ENCODE measurements around the gene FAM120C.
A peak's percentile ranks its signal among the peaks of the same experiment; 100 is the strongest.

The FAM120C gene

GRCh38 chrX:54178100-54178940, 4.7 kb downstream of the FAM120C start:
- H3K36me3 Mint-ChIP-seq = peaks cover 31 to 39% of the 10 kb centered on the region in 2 donors
- no peaks in the 10 kb centered on the region for H3K9me3 Mint-ChIP-seq
- peaks cover 30 to 57% of the 10 kb centered on the region in 2 donors for H3K4me1 Mint-ChIP-seq
- H3K27me3 Mint-ChIP-seq = no peaks in the 10 kb centered on the region
- H3K4me3 Mint-ChIP-seq = peak overlapping the region in 1 of 2 donors; percentile 47
- H3K27ac Mint-ChIP-seq = no peak overlapping the region
- no peak for ATAC-seq (replicated peaks)
- no peak for DNase-seq

DNA sequence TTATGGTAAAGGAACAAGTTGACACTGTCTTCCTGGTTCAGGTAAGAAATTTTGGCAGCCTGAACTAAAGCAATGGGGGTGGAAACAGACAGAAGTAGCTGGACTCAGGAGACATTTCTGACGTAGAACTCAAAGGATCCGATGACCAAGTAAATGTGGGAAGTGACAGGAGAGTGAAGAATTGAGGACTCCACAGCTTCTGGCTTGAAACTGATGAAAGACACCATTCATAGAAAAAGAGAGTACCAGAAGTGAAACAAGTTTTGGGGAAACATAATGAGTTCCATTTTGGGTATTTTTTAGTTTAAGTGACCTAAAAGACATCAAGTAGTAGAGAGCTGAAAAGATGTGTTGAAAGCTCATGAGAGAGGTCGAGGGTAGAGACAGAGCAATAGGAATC, 5.7 kb downstream of the FAM120C start:
- no peak for DNase-seq
- peaks cover 30 to 57% of the 10 kb centered on the region in 2 donors for H3K4me1 Mint-ChIP-seq
- no peak overlapping the region for H3K4me3 Mint-ChIP-seq
- ATAC-seq (replicated peaks) = no peak
- H3K27ac Mint-ChIP-seq = no peak overlapping the region
- H3K27me3 Mint-ChIP-seq = no peaks in the 10 kb centered on the region
- H3K36me3 Mint-ChIP-seq = peaks cover 31 to 39% of the 10 kb centered on the region in 2 donors
- H3K9me3 Mint-ChIP-seq = no peaks in the 10 kb centered on the region

DNA sequence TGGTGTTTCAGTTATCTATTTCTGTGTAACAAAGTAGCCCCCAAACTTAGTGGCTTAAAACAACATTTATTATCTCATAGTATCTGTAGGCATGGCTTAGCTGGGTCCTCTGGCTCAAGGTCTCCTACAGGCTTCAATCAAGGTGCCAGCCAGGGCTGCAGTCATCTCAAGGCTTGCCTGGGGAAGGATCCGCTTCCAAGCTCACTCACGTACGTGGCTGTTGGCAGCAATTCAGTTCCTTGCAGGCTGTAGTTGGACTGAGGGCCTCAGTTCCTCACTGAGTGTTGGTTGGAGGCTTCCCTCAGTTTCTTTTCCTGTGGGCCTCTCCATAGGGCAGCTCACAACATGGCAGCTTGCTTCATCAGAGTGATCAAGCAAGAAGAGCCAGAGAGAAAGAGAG, 9.3 kb downstream of the FAM120C start:
- Mint-ChIP-seq H3K4me1 (peaks cover 16 to 24% of the 10 kb centered on the region in 2 donors), H3K9me3 (no peaks in the 10 kb centered on the region)
- ATAC-seq (replicated peaks) = no peak

DNA sequence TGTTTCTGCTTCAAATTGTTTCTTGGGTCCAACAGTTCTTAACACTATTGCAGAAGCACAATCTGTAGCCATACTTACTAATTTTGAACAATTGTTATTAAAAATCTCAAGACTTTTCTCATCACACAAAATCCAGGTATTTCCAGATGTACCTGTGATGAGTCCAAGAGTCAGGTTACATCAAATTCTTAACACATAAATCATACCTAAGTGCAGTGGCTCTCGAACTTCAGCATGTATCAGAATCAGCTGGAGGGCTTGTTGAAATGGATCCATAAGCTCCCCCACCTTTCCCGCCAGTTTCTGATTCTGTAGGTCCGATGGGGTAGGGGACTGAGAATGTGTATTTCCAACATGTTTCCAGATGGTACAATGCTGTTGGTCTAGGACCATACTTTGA, 10.6 kb downstream of the FAM120C start:
- H3K36me3 Mint-ChIP-seq = peaks cover 12 to 21% of the 10 kb centered on the region in 2 donors
- no peak for ATAC-seq (replicated peaks)
- no peak overlapping the region for H3K4me3 Mint-ChIP-seq
- H3K27me3 Mint-ChIP-seq = no peaks in the 10 kb centered on the region
- H3K9me3 Mint-ChIP-seq = no peaks in the 10 kb centered on the region
- peaks cover 12 to 17% of the 10 kb centered on the region in 2 donors for H3K4me1 Mint-ChIP-seq
- H3K27ac Mint-ChIP-seq = no peak overlapping the region
- DNase-seq = no peak

More for the DNA sequence above, 9.3 kb downstream of the FAM120C start:
- peaks cover 16 to 26% of the 10 kb centered on the region in 2 donors for H3K36me3 Mint-ChIP-seq
- DNase-seq = no peak
- H3K27ac Mint-ChIP-seq = no peak overlapping the region
- H3K4me3 Mint-ChIP-seq = no peak overlapping the region
- H3K27me3 Mint-ChIP-seq = no peaks in the 10 kb centered on the region

- Mint-ChIP-seq H3K27me3 (no peaks in the 10 kb centered on the region), H3K9me3 (no peaks in the 10 kb centered on the region), H3K27ac (no peak overlapping the region), H3K36me3 (peaks cover 4 to 16% of the 10 kb centered on the region in 2 donors), H3K4me3 (no peak overlapping the region), H3K4me1 (peaks cover 4 to 9% of the 10 kb centered on the region in 2 donors)
- no peak for ATAC-seq (replicated peaks)
- no peak for DNase-seq
These were observed 11.4 kb downstream of the FAM120C start for GRCh38 chrX:54171527-54172250.

DNA sequence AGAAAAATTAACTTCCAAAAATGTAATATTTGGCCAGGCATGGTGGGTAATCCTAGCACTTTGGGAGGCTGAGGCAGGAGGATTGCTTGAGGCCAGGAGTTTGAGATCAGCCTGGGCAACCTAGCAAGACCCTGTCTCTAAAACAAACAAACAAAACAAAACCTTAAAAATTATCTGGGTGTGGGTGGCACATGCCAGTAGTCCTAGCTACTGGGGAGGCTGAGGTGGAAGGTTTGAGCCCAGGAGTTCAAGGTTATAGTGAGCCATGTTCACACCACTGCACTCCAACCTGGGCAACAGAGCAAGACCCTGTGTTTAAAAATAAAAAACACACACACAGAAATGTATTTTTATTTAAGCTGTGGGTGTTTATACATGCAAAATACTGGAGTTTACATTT, 12.0 kb downstream of the FAM120C start:
- no peak overlapping the region for H3K27ac Mint-ChIP-seq

DNA sequence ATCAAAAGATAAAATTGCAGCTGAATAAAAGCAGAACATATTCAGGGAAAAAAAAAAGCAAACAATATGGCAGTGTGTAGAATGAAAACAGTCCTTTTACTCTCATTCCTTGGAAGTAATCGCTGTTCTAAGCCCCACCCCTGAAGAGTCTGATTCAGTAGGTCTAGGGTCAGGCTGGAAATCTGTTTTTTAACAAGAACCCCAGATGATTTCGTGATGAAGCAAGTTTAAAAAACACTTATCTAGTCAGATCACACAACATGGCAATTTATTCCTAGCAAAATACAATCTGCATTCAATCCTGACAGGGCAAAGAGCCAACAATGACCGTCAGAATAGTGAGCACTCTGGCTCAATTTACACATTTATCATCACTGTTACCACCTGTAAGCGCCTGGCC, 16.1 kb downstream of the FAM120C start:
- Mint-ChIP-seq H3K4me1 (no peaks in the 10 kb centered on the region), H3K4me3 (no peak overlapping the region), H3K27ac (no peak overlapping the region), H3K9me3 (no peaks in the 10 kb centered on the region), H3K36me3 (peaks cover 0 to 5% of the 10 kb centered on the region in 2 donors), H3K27me3 (no peaks in the 10 kb centered on the region)
- DNase-seq (no peak), ATAC-seq (replicated peaks) (no peak)

More for the DNA sequence above, 12.0 kb downstream of the FAM120C start:
- ATAC-seq (replicated peaks) = no peak
- DNase-seq = no peak
- H3K36me3 Mint-ChIP-seq = peaks cover 4 to 15% of the 10 kb centered on the region in 2 donors
- H3K27me3 Mint-ChIP-seq = no peaks in the 10 kb centered on the region
- peaks cover 4 to 7% of the 10 kb centered on the region in 2 donors for H3K4me1 Mint-ChIP-seq
- no peak overlapping the region for H3K4me3 Mint-ChIP-seq
- no peaks in the 10 kb centered on the region for H3K9me3 Mint-ChIP-seq

DNA sequence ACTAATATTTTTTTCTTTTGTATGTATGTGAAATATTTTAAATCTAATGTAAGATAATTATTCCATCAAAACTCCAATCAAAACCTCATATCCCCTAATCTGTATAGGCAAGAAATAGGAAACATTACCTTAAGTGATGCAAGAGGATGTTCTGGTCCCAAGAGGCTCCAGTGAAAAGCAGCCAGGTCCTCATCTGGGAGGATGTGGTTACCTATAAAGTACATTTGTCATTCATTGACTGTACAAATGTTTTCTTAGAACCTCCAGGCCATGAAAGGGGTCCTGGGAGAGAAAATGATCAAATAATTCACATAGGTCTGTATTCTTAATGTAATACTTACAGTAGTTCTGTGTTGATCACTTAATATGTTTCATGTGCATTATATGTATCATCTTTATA, 25.5 kb downstream of the FAM120C start:
- H3K27ac Mint-ChIP-seq = no peak overlapping the region
- peaks cover 0 to 2% of the 10 kb centered on the region in 2 donors for H3K4me1 Mint-ChIP-seq

GRCh38 chrX:54134269-54134668, 48.8 kb downstream of the FAM120C start:
- Mint-ChIP-seq H3K27ac (no peak overlapping the region), H3K4me3 (no peak overlapping the region), H3K36me3 (peaks cover 20 to 23% of the 10 kb centered on the region in 2 donors), H3K9me3 (no peaks in the 10 kb centered on the region), H3K4me1 (no peaks in the 10 kb centered on the region), H3K27me3 (no peaks in the 10 kb centered on the region)
- ATAC-seq (replicated peaks) = no peak
- no peak for DNase-seq

More for the DNA sequence above, 25.5 kb downstream of the FAM120C start:
- no peak for DNase-seq
- Mint-ChIP-seq H3K27me3 (no peaks in the 10 kb centered on the region), H3K9me3 (no peaks in the 10 kb centered on the region), H3K36me3 (peaks cover 26 to 29% of the 10 kb centered on the region in 2 donors), H3K4me3 (no peak overlapping the region)
- ATAC-seq (replicated peaks) = peak in 1 of 2 donors; percentile 48

DNA sequence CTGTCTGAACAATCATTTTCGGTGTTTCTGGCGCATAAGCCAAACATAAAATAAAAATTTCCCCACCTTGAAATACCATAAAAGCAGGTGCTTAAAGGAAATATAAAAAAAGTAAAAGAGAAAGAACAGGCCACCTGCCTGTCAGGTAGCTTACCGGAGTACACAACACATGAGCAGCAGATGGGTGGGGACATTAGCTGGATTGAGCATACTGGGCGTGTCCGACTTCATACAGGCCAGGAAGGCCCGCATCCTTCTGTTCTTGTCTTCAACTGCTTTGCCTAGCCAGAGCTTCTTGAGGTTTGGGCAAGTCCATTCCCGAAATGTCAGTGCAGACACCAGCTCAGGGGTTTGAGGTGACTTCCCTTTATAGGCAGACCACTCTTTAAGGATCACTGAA, 66.7 kb downstream of the FAM120C start:
- Mint-ChIP-seq H3K9me3 (no peaks in the 10 kb centered on the region), H3K27ac (no peak overlapping the region), H3K27me3 (no peaks in the 10 kb centered on the region), H3K36me3 (peaks cover 8 to 10% of the 10 kb centered on the region in 2 donors), H3K4me3 (no peak overlapping the region), H3K4me1 (no peaks in the 10 kb centered on the region)
- DNase-seq (no peak), ATAC-seq (replicated peaks) (no peak)

GRCh38 chrX:54093571-54093970, 89.5 kb downstream of the FAM120C start:
- no peaks in the 10 kb centered on the region for H3K27me3 Mint-ChIP-seq
- H3K4me1 Mint-ChIP-seq = no peaks in the 10 kb centered on the region
- no peak overlapping the region for H3K4me3 Mint-ChIP-seq
- H3K9me3 Mint-ChIP-seq = no peaks in the 10 kb centered on the region
- ATAC-seq (replicated peaks) (no peak), DNase-seq (no peak)
- H3K36me3 Mint-ChIP-seq = peaks cover 3 to 5% of the 10 kb centered on the region in 2 donors
- H3K27ac Mint-ChIP-seq = no peak overlapping the region

DNA sequence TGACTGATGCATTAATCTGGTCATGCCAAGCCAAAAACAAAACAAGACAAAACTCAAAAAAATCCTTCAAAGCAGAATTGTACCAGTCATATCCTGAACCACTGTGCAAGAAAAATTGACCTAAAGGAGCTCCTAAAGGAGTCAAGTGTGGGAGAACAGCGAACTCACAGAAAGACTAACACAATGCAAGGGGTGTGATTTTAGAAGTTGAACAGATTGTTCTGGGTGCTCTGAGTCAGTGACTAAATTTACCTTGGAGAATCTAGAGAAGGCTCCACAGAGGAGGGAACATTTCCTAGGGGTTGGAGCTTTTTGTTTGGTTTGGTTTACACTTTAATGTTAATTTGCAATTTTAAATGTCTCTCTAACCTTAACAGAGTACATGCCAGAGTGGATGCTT, 89.9 kb downstream of the FAM120C start:
- H3K27ac Mint-ChIP-seq = no peak overlapping the region
- H3K4me1 Mint-ChIP-seq = no peaks in the 10 kb centered on the region
- H3K27me3 Mint-ChIP-seq = no peaks in the 10 kb centered on the region
- no peak for DNase-seq
- no peak overlapping the region for H3K4me3 Mint-ChIP-seq
- H3K36me3 Mint-ChIP-seq = peaks cover 3 to 5% of the 10 kb centered on the region in 2 donors
- ATAC-seq (replicated peaks) = no peak
- no peaks in the 10 kb centered on the region for H3K9me3 Mint-ChIP-seq

DNA sequence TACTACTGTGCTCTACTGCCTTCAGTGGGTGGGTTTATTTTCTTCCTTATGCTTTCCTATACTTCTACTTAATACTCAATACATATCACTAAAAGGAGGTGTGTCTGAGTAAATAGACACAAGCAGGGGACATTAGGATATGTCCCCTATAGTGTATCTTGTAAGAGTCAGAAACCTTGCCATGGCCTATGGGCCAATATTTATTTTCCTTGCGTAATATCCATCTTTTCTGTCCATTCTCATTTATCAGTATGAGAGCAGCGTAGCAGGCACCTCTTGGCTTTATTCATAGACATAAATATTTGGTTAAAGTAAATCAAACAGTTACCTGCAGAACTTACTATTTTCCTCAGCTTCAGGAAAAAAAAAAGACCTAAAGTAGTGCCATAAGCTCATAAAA, 92.2 kb downstream of the FAM120C start:
- DNase-seq (no peak), ATAC-seq (replicated peaks) (no peak)
- no peaks in the 10 kb centered on the region for H3K9me3 Mint-ChIP-seq
- no peak overlapping the region for H3K4me3 Mint-ChIP-seq
- peaks cover 9% of the 10 kb centered on the region in 2 donors for H3K36me3 Mint-ChIP-seq
- no peak overlapping the region for H3K27ac Mint-ChIP-seq
- H3K27me3 Mint-ChIP-seq = no peaks in the 10 kb centered on the region
- no peaks in the 10 kb centered on the region for H3K4me1 Mint-ChIP-seq

DNA sequence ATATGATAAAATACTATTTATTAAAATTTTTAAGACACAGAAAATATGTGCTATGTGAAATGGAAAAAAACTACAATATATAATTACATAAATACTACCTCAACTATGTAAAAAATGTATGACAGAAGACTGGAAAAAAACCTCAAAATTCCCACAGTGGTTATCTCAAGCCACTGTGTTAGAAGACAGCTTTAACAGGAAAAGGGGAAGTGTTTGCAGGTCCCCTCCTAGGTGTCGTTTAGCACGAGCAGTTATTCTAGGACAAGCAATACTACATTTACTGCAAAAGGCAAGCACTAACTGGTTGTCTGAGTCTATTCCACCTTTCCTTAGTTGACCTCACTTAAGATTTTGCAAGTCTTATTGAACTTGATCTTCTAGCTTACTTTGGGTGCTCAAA, 93.9 kb downstream of the FAM120C start:
- no peaks in the 10 kb centered on the region for H3K9me3 Mint-ChIP-seq
- no peak overlapping the region for H3K27ac Mint-ChIP-seq
- DNase-seq (no peak), ATAC-seq (replicated peaks) (no peak)
- no peaks in the 10 kb centered on the region for H3K4me1 Mint-ChIP-seq
- H3K27me3 Mint-ChIP-seq = no peaks in the 10 kb centered on the region
- peaks cover 9 to 19% of the 10 kb centered on the region in 2 donors for H3K36me3 Mint-ChIP-seq
- H3K4me3 Mint-ChIP-seq = no peak overlapping the region

- DNase-seq (no peak), ATAC-seq (replicated peaks) (no peak)
- no peaks in the 10 kb centered on the region for H3K4me1 Mint-ChIP-seq
- no peak overlapping the region for H3K4me3 Mint-ChIP-seq
- H3K36me3 Mint-ChIP-seq = peaks cover 9 to 19% of the 10 kb centered on the region in 2 donors
- H3K27me3 Mint-ChIP-seq = no peaks in the 10 kb centered on the region
- no peaks in the 10 kb centered on the region for H3K9me3 Mint-ChIP-seq
- H3K27ac Mint-ChIP-seq = no peak overlapping the region
These were observed 95.4 kb downstream of the FAM120C start for GRCh38 chrX:54087661-54088060.
